GM18507 (cell line): ENCODE results near the gene ZSWIM4.
"Not testable (repeated sequence)": the region's sequence is repeated elsewhere in the genome, so short reads cannot be mapped to it uniquely, and the experiment has no call there.

Experiments used
- DNase-seq: peaks from one replicate; pipeline ENCODE4 v3.0.0; 2011; ENCODE audit warnings: low read depth; ENCODE audit not compliant: insufficient read length; ENCODE audit errors: extremely low spot score
- FAIRE-seq: peaks from 2 replicates; lab custom pipeline; 2011; peaks lifted over from hg19 to GRCh38; lab: Jason Lieb, UNC

Gene ZSWIM4

DNA sequence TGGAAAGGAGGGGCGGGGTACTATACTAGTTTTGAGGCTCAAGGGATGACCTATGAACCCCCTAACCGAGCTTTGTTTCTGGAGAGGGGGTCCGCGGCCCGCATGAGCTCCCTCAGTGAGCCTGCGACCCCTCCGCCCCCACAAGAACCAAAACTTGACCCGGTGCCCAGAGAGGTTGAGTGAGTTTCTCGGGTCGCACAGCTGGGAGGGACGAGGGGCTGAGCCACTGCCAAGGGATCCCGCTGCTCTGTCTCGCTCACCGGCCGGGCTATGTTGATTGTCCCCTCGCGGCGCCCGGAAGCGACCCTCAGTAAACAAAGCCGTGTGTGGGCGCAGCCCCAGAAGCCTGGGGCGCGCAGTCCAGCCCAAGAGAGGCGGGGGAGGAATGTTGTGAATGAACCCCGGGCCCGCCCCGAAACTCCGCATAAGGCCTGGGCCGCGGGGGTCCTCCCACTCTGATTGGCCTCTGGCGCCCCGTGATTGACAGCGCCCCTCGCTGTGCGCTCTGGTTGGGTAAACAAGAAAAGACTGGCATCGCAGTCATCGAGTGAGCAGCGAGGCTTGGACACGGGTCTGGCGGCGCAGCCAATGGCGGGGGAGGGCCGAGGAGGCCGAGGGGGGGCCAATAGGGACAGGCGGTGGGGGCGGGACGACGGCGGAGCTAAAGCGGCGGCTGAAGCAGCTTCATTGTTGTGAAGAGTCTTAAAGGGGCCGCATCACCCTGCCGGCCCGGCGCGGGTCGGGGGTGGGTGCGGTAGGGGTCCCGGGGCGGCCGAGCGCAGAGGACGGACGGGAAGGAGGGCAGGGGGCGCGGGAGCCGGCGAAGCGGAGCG is at the start of gene ZSWIM4:
Gene ZSWIM4 (plus strand): TSS at position 687 of the 833 bp plus-strand sequence. CDS start 206 bp downstream, outside the sequence.
- DNase-seq (peak; percentile 96), FAIRE-seq (peak; percentile 94)

DNA sequence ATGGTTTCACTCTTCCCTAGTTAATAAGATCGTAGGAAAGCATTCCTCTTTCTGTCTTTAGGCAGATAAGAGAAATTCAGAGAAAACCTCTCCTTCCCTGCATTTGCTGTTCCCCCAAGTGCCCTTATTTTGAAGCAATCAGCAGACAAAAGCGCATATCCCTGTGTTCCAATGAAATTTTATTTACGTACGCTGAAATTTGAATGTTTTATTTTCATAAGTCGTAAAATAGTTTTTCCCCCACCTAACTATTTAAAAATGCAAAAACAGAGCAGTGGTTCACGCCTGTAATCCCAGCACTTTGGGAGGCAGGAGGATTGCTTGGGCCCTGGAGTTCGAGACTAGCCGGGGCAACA is 48.2 kb upstream of the ZSWIM4 start:
- no peak for FAIRE-seq
- DNase-seq: no peak

DNA sequence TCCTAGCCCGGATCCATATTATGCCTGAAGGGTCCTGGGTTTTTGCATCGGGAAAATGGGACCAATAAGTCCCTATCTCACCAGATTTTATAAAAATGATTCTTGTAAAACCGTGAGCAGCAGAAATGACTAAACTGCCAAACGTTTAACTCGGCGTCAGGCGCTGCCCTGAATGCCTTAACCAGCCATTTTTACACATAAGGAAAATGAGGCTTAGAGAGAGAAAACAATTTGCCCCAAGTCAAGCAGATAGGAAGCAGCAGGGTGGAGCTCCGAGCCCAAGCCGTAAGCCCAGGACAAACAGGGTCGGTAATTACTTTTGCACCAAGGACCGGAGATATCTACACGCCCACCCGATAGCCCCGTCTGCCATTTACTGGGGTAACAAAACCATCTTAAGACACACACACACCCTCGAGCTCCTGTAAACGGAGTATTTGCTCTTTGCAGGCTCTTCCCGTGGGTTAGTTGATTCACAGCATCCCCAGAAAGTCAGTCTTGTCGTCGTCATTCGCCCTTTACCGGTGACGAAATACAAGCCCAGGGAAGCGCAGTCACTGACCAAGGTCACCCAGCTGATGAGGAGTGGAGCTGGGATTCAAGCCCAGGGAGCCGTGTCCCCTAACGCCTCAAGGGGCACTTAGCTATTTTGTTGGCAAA is 46.9 kb upstream of the ZSWIM4 start:
- no peak for DNase-seq

DNA sequence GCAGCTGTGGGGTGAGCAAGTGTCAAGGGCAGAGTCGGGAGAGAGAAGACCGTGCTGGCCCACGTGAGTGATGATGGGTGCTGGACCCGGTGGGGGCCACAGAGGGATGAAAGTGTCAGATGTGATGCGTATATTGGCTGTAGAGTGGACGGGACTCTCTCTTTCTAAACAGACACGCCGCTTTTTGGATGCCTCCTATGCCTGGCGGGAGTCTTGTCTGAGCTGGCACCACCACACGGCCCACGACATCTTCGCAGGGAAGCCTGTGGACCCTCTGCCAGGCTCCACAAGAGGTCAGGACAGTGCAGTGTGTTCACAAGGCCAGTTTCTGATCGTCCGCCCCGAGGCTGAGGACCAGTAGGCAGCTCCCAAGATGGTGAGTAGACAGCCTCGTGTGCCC is 43.8 kb upstream of the ZSWIM4 start:
- no peak for DNase-seq
- FAIRE-seq: no peak

More for the DNA sequence above, 46.9 kb upstream of the ZSWIM4 start:
- FAIRE-seq: peak; percentile 18

DNA sequence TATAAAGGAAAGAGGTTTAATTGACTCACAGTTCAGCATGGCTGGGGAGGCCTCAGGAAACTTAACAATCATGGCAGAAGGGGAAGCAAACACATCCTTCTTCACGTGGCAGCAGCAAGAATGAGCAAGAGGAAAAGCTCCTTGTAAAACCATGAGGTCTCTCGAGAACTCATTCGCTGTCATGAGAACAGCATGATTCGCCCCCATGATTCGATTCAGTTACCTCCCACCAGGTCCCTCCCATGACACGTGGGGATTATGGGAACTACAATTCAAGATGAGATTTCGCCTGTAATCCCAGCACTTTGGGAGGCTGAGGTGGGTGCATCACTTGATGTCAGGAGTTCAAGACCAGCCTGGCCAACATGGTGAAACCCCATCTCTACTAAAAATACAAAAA is 41.6 kb upstream of the ZSWIM4 start:
- FAIRE-seq, DNase-seq: not testable (repeated sequence)

DNA sequence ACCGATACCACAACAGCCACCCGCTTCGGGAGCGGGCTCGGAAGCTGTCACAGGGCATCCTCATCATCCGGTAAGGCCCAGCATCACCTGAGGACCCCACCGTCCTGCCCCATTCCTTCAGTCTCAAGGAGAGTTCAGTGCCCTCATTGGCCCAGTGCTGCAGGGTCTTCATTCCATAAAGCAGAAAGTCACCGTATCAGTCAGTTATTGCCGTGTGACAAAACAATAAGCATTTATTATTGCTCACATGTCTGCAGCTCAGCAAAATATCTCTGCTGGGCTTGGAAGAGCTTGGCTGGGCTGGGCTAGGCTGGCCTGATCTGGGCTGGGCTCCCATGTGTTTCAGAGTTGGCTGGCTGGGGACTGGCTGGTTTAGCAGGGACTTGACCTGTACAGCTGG is 39.0 kb upstream of the ZSWIM4 start:
- FAIRE-seq (no peak), DNase-seq (no peak)

DNA sequence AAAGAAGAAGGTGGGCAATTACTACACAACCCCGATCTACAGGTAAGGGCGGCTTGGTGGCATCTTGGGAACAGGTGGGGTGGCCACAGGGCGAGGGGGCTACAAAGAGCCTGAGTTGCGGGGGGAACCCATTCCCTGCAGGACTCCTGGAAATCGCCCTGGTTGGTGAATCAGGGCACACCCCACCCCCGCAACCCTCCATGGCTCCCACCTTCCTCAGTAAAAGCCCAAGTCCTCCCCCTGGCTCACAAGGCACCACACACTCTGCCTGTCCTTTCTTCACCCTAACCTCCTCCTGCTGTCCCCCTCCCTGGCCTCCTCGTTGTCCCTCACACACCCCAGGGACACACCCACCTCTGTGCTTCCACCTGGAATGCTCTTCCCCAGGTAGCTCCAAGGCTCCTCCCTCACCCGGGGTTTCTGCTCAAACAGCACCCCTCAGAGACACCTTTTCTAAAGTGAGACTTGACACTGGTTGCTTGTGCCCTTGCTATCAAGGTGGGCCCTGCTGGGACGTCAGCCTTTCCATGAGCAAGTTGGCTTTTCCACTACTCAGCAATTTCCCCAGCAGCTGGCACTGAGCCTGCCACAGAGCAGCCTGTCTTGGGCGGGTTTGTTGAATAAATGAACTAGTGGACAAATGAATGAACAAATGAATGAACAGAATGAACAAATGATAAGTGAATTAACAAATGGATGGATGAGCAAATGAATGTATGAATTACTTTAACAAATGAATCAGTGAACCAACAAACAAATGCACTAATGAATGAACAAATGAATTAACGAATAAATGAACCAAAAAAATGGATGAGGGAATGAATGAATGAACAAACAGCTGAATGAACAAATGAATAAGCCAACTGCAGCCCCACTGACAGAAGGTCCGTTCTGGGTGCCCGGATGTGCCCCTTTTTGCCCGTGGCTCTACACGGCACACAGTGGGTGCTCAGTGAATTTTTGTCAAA is 37.2 kb upstream of the ZSWIM4 start:
- DNase-seq (no peak), FAIRE-seq (no peak)

DNA sequence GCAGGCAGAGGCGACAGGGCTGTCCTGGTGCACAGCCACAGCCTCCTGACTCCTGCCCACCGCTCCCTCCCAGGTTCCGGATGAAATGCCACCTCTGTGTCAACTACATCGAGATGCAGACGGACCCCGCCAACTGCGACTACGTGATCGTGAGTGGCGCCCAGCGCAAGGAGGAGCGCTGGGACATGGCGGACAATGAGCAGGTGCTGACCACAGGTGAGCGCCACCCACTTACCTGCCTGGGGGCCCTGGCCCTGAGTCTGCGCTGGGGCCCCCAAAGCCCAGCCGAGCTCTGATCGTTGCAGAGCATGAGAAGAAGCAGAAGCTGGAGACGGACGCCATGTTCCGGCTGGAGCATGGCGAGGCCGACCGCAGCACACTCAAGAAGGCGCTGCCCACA is 36.4 kb upstream of the ZSWIM4 start:
- no peak for DNase-seq
- FAIRE-seq: no peak

DNA sequence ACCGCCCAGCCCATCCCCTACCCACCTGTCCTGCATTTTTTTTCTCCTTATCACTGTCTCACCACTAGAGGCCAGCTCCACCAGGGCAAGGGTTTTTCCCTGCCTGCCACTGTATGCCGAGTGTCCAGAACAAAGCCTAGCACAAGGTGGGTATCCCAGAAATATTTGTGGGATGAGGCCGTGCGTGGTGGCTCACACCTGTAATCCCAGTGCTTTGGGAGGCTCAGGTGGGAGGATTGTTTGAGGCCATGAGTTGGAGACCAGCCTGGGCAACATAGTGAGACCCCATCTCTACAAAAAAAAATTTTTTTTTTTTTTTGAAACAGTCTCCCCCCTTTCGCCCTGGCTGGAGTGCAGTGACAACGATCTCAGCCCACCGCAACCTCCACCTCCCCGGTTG is 33.8 kb upstream of the ZSWIM4 start:
- DNase-seq (no peak), FAIRE-seq (no peak)

DNA sequence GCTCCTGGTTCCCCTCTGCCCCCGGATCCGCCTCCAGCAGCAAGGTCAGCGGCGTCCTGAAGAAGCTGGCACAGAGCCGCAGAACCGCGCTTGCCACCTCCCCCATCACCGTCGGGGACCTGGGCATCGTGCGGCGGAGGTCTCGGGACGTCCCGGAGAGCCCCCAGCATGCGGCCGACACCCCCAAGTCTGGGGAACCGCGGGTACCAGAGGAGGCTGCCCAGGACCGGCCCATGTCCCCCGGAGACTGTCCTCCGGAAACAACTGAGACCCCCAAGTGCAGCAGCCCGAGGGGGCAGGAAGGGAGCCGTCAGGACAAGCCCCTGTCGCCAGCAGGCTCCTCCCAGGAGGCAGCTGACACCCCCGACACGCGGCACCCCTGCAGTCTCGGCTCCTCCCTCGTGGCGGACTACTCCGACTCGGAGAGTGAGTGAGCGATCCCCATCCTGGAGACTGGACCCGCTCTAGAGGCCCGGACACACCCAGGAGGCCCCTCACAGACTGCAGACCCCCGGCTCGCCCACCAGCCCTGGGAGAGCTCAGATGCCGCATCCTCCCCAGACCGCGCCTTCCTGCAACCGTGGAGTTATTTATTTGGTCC is 32.5 kb upstream of the ZSWIM4 start:
- no peak for FAIRE-seq
- no peak for DNase-seq

DNA sequence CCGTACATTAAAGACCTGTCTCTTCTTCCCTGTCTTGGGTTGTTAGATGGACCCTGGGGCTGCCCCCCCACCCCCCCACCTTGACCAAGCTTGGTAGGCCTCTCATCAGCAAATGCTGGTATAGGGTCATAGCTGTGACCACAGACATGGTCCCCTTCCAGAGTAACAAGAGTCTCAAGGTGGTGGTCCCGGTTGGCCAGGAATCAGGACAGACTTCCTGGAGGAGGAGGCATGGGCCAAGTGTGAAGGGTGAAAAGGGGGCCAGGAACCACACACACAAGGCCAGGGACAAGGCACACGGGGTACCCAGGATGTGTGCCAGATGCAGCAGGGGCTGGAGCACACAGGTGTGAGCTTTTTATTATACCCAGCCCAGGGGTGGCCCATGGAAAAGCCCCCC is 32.0 kb upstream of the ZSWIM4 start:
- no peak for FAIRE-seq

DNA sequence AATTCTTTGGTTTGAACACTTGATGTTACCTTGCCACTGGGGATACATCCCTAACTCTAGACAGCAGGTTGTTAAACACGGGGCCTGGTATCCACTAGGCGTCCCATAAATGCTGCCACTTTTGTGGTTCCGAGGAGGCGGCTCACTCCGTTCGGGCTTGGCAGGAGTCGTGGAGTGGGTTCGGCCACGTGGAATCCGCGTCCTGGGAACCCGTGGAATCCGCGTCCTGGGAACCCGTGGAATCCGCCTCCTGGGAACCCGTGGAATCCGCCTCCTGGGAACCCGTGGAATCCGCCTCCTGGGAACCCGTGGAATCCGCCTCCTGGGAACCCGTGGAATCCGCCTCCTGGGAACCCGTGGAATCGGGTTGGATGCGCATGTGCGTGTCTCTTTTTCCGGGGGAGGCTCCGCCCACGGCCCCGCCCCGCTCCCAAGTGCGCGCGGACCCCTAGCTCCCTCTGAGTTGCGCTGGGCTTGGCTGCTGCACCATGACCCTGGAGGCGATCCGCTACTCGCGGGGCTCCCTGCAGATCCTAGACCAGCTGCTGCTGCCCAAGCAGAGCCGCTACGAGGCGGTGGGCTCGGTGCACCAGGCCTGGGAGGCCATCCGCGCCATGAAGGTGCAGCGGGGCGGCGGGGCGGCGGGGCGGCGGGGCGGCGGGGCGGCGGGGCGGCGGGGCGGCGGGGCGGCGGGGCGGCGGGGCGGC is 31.0 kb upstream of the ZSWIM4 start, which contains the start of gene MRI1:
Gene MRI1 (plus strand): TSS at position 422 of the 707 bp plus-strand sequence. CDS start 67 bp downstream, at position 489.
- FAIRE-seq (peak; percentile 73), DNase-seq (peak; percentile 72)

More for the DNA sequence above, 32.0 kb upstream of the ZSWIM4 start:
- DNase-seq: no peak

DNA sequence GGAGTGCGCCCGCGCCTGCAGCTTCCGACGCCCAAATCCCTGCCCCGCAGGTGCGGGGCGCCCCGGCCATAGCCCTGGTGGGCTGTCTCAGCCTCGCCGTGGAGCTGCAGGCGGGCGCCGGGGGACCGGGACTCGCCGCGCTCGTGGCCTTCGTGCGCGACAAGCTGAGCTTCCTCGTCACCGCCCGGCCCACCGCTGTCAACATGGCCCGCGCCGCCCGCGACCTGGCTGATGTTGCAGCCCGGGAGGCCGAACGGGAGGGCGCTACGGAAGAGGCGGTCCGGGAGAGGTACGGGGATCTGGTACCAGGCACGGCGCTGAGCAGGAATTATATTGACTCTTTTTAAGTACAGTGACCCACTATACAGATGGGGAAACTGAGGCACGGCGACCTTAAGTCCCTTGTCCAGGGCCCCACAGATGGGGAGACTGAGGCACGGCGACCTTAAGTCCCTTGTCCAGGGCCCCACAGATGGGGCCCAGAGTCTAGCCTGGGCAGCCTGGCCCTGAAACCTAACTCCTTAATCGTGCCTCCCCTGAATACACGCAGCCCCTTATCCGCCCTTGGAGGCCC is 30.3 kb upstream of the ZSWIM4 start:
- FAIRE-seq: no peak
- DNase-seq: no peak

DNA sequence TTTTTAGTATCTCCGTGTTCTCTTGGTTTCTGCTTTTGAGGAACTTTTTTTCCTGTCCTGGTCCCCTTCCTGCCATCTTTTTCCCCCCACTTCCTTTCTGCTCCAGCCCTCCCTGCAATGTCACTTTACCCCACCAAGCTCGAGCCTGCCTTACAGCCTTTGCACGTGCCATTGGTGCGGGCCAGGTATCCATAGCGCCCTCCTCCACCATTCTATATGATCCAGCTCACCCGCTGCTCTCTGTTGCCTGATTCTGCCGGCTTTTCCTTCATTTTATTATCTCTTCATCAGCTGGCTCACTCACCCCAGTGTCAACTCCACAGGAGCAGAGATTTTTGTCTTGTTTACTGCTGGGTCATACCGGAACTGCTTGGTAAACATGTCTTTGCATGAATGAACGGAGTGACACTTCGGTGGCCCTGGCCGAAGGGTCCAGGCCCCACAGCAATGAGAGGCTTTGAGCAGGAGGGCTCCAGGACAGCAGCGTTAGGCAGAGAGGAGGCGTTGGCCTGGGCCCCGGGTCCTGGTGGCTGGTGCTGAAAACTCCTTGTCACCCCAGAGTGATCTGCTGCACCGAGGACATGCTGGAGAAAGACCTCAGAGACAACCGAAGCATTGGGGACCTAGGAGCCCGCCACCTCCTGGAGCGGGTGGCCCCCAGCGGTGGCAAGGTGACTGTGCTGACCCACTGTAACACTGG is 29.7 kb upstream of the ZSWIM4 start:
- FAIRE-seq (no peak), DNase-seq (no peak)

DNA sequence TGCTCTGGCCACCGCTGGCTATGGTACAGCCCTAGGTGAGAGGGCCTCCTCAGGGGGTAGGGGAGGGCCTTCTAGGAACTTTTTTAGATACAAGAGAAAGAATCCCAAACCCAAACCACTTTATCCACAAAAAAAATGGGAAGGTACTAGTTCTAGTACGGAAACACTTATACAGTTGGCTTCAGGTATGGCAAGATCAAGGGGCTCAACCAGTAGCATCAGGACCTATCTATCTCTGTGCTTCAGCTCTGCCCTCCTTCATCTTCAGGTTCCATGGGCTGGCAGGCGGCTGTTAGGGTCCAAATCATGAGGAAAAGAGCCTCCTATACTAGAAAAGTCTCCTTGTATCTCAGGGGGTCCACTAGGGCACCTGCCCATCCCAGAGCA is 29.2 kb upstream of the ZSWIM4 start:
- FAIRE-seq (no peak), DNase-seq (no peak)

DNA sequence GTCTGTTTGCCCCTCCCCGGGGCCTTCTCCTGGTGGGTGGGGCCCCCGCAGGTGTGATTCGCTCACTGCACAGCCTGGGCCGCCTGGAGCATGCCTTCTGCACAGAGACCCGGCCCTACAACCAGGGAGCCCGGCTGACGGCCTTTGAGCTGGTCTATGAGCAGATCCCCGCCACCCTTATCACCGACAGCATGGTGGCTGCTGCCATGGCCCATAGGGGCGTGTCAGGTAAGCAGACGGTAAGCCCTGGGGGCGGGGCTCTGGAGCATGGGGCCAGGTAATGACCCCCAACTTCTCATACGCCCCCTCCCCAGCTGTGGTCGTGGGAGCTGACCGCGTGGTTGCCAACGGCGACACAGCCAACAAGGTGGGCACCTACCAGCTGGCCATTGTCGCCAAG is 26.7 kb upstream of the ZSWIM4 start:
- DNase-seq: no peak
- no peak for FAIRE-seq

DNA sequence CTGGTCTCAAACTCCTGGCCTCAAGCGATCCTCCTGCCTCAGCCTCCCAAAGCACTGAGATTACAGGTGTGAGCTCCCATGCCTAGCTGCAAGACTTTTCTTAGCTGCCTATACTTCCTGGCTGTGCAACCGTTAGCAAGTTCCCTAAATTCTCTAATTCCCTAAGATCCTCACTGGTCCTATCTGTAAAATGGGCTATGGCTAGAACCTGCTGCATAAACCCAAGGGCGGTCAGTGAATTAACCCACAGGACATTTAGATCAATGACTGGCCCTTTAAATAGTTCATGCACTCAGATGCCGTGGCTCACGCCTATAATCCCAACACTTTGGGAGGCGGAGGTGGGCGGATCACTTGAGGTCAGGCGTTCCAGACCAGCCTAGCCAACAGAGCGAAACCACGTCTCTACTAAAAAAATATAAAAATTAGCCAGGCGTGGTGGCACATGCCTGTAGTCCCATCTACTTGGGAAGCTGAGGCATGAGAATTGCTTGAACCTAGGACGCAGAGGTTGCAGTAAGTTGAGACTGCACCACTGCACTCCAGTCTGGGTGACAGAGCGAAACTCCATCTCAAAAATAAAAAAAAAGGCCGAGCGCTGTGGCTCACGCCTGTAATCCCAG is 25.1 kb upstream of the ZSWIM4 start:
- FAIRE-seq (no peak), DNase-seq (no peak)
